Measurements from ENCODE around the gene TSPEAR.

Gene TSPEAR

DNA sequence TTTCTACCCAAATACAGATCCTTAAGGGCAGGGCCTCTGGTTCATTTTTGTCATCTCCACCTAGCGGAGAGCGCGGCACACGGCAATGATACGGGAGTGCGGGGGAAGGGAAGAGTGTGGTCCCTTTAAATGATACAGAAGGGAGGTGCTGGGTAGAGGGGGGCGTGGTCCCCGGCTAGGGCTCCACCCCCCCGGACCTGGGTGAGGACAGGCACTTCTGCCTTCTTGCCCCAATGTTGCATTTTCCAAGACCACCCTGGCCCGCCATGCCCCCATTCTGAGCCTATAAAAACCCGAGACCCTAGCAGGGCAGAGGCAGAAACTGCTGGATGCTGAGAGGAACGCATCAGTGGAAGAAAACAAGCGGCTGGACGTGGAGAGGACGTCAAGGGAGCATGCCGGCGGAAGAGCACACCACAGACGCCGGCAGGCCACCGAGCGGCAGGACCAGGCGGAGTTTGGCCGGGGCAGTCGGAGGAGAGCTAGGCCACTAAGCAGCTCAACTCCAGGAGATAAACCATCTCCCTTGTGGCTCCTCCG is 226.0 kb downstream of the TSPEAR start:
- H3K4me3 ChIP-seq (replicated peaks; ENCODE audit: low read depth, low read length) = no peak overlapping the region
- DNase-seq (ENCODE audit: extremely low read depth, insufficient read length) = no peak
- H3K36me3 ChIP-seq (ENCODE audit: control insufficient read depth, insufficient read depth, low read length) = no peaks in the 10 kb centered on the region

DNA sequence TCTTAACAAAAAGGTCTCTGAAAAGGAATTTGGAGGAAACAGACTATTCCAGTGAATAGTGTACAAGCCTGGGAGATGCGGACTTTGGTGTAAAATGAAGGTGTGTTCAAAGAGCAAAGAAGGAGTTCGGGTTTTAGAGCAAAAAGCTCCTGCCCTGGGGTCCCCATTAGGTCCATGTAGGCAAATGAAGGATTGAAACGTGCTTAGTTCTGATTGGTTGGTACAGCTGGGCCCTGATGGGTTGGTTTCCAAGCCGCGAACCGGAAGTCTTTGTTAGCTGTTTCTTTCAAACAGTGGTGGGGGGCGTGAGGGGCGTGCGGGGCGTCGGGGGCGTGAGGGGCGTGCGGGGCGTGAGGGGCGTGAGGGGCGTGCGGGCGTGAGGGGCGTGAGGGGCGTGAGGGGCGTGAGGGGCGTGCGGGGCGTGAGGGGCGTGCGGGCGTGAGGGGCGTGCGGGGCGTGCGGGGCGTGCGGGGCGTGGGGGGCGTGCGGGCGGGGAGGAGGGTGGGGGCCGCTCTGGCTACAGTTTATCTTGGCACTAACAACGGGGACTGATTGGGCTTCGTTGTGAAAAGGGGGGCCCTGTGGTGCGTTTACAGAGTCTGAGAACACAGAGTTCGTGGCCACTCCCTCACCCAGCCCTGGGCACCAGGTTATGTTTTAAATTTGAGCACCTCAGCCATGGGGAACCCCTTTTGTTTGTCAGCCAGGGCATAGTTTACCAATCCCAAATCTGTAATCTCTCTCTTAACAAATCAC is 226.7 kb downstream of the TSPEAR start:
- TF ChIP-seq, protein P1, sequence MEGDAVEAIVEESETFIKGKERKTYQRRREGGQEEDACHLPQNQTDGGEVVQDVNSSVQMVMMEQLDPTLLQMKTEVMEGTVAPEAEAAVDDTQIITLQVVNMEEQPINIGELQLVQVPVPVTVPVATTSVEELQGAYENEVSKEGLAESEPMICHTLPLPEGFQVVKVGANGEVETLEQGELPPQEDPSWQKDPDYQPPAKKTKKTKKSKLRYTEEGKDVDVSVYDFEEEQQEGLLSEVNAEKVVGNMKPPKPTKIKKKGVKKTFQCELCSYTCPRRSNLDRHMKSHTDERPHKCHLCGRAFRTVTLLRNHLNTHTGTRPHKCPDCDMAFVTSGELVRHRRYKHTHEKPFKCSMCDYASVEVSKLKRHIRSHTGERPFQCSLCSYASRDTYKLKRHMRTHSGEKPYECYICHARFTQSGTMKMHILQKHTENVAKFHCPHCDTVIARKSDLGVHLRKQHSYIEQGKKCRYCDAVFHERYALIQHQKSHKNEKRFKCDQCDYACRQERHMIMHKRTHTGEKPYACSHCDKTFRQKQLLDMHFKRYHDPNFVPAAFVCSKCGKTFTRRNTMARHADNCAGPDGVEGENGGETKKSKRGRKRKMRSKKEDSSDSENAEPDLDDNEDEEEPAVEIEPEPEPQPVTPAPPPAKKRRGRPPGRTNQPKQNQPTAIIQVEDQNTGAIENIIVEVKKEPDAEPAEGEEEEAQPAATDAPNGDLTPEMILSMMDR (IDR thresholded peaks at IDR 0.05; ENCODE audit: insufficient read depth, low read length, poor library complexity, severe bottlenecking) = no peak
- H3K36me3 ChIP-seq (ENCODE audit: control insufficient read depth, insufficient read depth, low read length) = no peaks in the 10 kb centered on the region
- no peak for DNase-seq (ENCODE audit: extremely low read depth, insufficient read length)
- H3K4me3 ChIP-seq (replicated peaks; ENCODE audit: low read depth, low read length) = no peak overlapping the region
- no peaks in the 10 kb centered on the region; the same call in 1 of the 2 replicates for H3K27me3 ChIP-seq (replicated peaks; ENCODE audit: control insufficient read depth, insufficient read depth, low read length)

More for the DNA sequence above, 226.0 kb downstream of the TSPEAR start:
- H3K27me3 ChIP-seq (replicated peaks; ENCODE audit: control insufficient read depth, insufficient read depth, low read length) = no peaks in the 10 kb centered on the region; the same call in 1 of the 2 replicates
- TF ChIP-seq, protein P1 (IDR thresholded peaks at IDR 0.05; ENCODE audit: insufficient read depth, low read length, poor library complexity, severe bottlenecking) = no peak

DNA sequence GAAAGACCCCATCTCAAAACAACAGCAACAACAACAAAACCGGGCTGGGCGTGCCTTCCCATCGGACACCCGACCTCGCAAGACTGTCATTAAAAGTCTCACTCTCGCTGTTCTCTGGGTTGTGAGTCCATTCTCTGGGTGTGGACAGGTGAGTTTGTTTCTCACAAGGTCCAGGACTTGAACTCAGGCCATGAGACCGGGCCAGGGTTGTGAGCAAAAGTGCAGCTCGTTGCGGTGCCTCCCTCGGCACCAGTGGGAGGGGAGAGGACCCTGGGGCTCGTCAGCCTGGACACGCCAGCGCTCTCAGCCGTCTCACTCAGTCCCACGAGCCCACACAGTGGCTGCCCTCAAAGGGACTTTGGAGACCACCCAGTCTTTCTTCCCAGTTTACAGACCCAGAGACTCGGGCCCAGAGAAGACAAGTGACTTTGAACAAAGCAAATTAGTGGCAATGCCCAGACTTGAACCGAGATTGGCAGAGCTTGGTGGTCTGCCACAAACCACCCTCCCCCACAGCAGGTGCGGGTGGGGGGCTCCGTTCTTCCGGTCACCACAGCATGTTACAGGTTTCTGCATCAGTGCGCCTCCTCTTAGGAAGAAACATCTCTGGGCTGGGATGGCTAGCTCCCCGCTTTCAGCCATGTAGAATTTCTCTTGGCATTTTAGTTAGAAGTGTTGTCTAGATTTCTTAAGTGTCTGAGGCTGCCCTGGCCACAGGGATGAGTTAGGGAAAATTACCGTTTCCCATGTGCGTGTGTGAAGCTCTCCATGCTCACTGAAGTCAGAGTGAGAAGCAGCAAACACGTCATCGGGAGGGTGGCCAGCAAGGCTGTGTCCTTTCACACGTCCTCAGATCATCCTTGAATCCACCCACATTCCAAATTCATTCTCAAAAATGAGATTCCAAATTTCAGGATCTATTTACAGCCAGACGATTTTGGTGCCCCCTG is 227.8 kb downstream of the TSPEAR start:
- H3K36me3 ChIP-seq (ENCODE audit: control insufficient read depth, insufficient read depth, low read length) = no peaks in the 10 kb centered on the region
- DNase-seq (ENCODE audit: extremely low read depth, insufficient read length) = no peak
- TF ChIP-seq, protein P1 (IDR thresholded peaks at IDR 0.05; ENCODE audit: insufficient read depth, low read length, poor library complexity, severe bottlenecking) = no peak
- no peaks in the 10 kb centered on the region; the same call in 1 of the 2 replicates for H3K27me3 ChIP-seq (replicated peaks; ENCODE audit: control insufficient read depth, insufficient read depth, low read length)
- no peak overlapping the region for H3K4me3 ChIP-seq (replicated peaks; ENCODE audit: low read depth, low read length)

DNA sequence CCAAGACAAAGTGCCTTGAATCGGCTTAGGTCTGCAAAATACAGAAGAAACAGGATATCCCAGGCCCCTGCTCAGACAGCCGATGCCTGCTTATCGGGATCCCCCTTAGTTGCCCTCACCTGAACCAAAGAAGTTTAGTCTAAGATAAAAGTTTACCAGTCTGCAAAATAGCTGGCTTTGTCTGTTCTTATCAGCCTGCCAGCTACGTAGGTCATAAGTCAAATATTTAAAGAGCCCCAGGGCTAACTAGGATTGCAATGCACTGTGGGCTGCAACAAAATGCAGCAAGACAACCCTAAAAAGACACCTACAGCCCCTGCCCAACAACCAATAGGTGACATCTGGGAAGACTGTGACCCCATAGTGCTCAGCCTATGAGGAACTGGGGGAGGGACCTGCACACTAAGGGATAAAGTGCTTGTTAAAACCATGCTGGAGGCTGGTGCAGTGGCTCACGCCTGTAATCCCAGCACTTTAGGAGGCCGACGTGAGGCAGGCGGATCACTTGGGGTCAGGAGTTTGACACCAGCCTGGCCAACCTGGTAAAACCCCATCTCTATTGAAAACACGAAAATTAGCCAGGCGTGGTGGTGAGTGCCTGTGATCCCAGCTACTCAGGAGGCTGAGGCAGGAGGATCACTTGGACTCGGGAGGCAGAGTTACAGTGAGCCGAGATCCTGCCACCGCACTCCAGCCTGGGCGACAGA is 228.6 kb downstream of the TSPEAR start:
- no peaks in the 10 kb centered on the region for H3K36me3 ChIP-seq (ENCODE audit: control insufficient read depth, insufficient read depth, low read length)
- H3K4me3 ChIP-seq (replicated peaks; ENCODE audit: low read depth, low read length) = no peak overlapping the region
- TF ChIP-seq, protein P1 (IDR thresholded peaks at IDR 0.05; ENCODE audit: insufficient read depth, low read length, poor library complexity, severe bottlenecking) = no peak
- no peaks in the 10 kb centered on the region; the same call in 1 of the 2 replicates for H3K27me3 ChIP-seq (replicated peaks; ENCODE audit: control insufficient read depth, insufficient read depth, low read length)
- DNase-seq (ENCODE audit: extremely low read depth, insufficient read length) = no peak

Data from GM06990 (cell line).